ENCODE measurements around the gene CTDNEP1. TPM values are rescaled to one million over a fixed set of nuclear protein-coding genes. Genes with fewer than 3 reads are reported as not detected.
A peak's percentile ranks its signal among the peaks of the same experiment; 100 is the strongest.

The CTDNEP1 gene
- total and polyA plus RNA-seq, 7 donors = 171 to 332 (median 217) TPM

- intact Hi-C loops (cut with DNase I) = loop anchor here (2.0 to 10.0 kb wide), 3 partner anchors 39 to 903 kb away; partner anchors contain the start of genes SENP3 (in 1 of the 2) and SLC2A4 (in 1 of the 2)
- peak within 1 kb of the TSS; percentile 87 for H3K27ac ChIP-seq
- DNase-seq (peak; percentile 94 to 97), ATAC-seq (peak; percentile 40 to 64 (median 48))
- TF ChIP-seq CTCF (IDR thresholded peaks at IDR 0.05) = no peak
- peaks cover 7 to 53% of the 10 kb centered on the region in 2 donors for H3K36me3 ChIP-seq (ENCODE audit: insufficient read depth in 1 of 2, low read depth in 1 of 2)
- H3K4me3 ChIP-seq = peak within 1 kb of the TSS; percentile 96
- no peaks in the 10 kb centered on the region for H3K9me3 ChIP-seq
- 0 to 1% (median 0%) methylated on average over 62 of the region's 62 CpGs for WGBS, 3 donors
- no peaks in the 10 kb centered on the region for H3K27me3 ChIP-seq (ENCODE audit: insufficient read depth in 3 of 3, low read length in 2 of 3)
- H3K4me1 ChIP-seq = peaks cover 23% of the 10 kb centered on the region
Observed at GRCh38 chr17:7241783-7242716, 9.5 kb downstream of the CTDNEP1 start, which contains the start of gene GABARAP. GABARAP (minus strand) TSS chr17:7242449; CDS start chr17:7242330, 119 bp downstream.

- WGBS, 3 donors = 19 to 31% (median 25%) methylated on average over 9 of the region's 9 CpGs
- peak overlapping the region; percentile 96 for H3K4me3 ChIP-seq
- peaks cover 23% of the 10 kb centered on the region for H3K4me1 ChIP-seq
- TF ChIP-seq CTCF (IDR thresholded peaks at IDR 0.05) = no peak
- no peak for DNase-seq
- no peaks in the 10 kb centered on the region for H3K9me3 ChIP-seq
- no peak for ATAC-seq
- H3K27ac ChIP-seq = peak overlapping the region; percentile 87
- no peaks in the 10 kb centered on the region for H3K27me3 ChIP-seq (ENCODE audit: insufficient read depth in 3 of 3, low read length in 2 of 3)
- intact Hi-C loops (cut with DNase I) = loop anchor here (10.0 kb wide), 2 partner anchors 324 to 904 kb away; partner anchors contain the start of gene SENP3 (in 1 of the 2)
- peaks cover 7 to 50% of the 10 kb centered on the region in 2 donors for H3K36me3 ChIP-seq (ENCODE audit: insufficient read depth in 1 of 2, low read depth in 1 of 2)
Observed at GRCh38 chr17:7241090-7241733, 10.3 kb downstream of the CTDNEP1 start.

GRCh38 chr17:7240375-7240774, 11.2 kb downstream of the CTDNEP1 start:
- no peak for TF ChIP-seq CTCF (IDR thresholded peaks at IDR 0.05)
- Histone ChIP-seq H3K27me3 (ENCODE audit: insufficient read depth in 3 of 3, low read length in 2 of 3) (no peaks in the 10 kb centered on the region), H3K27ac (peak overlapping the region; percentile 87), H3K9me3 (no peaks in the 10 kb centered on the region), H3K36me3 (ENCODE audit: insufficient read depth in 1 of 2, low read depth in 1 of 2) (peaks cover 7 to 50% of the 10 kb centered on the region in 2 donors), H3K4me1 (peaks cover 26% of the 10 kb centered on the region), H3K4me3 (peak overlapping the region; percentile 96)
- ATAC-seq = no peak
- intact Hi-C loops (cut with DNase I) = loop anchor here (10.0 kb wide), 2 partner anchors 324 to 904 kb away; partner anchors contain the start of gene SENP3 (in 1 of the 2)
- 66 to 74% (median 68%) methylated on average over 4 of the region's 4 CpGs for WGBS, 3 donors
- DNase-seq = no peak

- intact Hi-C loops (cut with DNase I) = loop anchor here (10.0 kb wide), 3 partner anchors 325 to 905 kb away; partner anchors contain the start of genes MPDU1 (in 1 of the 2) and SENP3 (in 1 of the 2)
Observed at GRCh38 chr17:7239091-7240027, 12.2 kb downstream of the CTDNEP1 start, which contains the start of gene PHF23. PHF23 (minus strand) TSS chr17:7239457; CDS start chr17:7239279, 178 bp downstream.

More at GRCh38 chr17:7239091-7240027, 12.2 kb downstream of the CTDNEP1 start, which contains the start of gene PHF23:
- Histone ChIP-seq H3K4me1 (peaks cover 33% of the 10 kb centered on the region), H3K9me3 (no peaks in the 10 kb centered on the region), H3K27me3 (ENCODE audit: insufficient read depth in 3 of 3, low read length in 2 of 3) (no peaks in the 10 kb centered on the region), H3K4me3 (peak within 1 kb of the TSS; percentile 96), H3K27ac (peak within 1 kb of the TSS; percentile 96), H3K36me3 (ENCODE audit: insufficient read depth in 1 of 2, low read depth in 1 of 2) (peaks cover 7 to 45% of the 10 kb centered on the region in 2 donors)
- 0 to 2% (median 1%) methylated on average over 59 to 72 of the region's 72 CpGs for WGBS, 3 donors
- ATAC-seq (peak; percentile 73 to 79 (median 76)), DNase-seq (peak; percentile 99 to 100)
- no peak for TF ChIP-seq CTCF (IDR thresholded peaks at IDR 0.05)
